Diencephalon (tissue), 1 donor: Measurements from ENCODE around the gene ARHGEF25. TPM values are rescaled to one million over a fixed set of nuclear protein-coding genes. Genes with fewer than 3 reads are reported as not detected.

Experiments
- total RNA-seq: library from RNA; depleted of rRNA; stranded (reverse); fragments of >200 nt; gene quantifications from one replicate; pipeline ENCODE4 v1.2.3, GENCODE V29; 2014

The ARHGEF25 gene
- 22.4 TPM for total RNA-seq

DNA sequence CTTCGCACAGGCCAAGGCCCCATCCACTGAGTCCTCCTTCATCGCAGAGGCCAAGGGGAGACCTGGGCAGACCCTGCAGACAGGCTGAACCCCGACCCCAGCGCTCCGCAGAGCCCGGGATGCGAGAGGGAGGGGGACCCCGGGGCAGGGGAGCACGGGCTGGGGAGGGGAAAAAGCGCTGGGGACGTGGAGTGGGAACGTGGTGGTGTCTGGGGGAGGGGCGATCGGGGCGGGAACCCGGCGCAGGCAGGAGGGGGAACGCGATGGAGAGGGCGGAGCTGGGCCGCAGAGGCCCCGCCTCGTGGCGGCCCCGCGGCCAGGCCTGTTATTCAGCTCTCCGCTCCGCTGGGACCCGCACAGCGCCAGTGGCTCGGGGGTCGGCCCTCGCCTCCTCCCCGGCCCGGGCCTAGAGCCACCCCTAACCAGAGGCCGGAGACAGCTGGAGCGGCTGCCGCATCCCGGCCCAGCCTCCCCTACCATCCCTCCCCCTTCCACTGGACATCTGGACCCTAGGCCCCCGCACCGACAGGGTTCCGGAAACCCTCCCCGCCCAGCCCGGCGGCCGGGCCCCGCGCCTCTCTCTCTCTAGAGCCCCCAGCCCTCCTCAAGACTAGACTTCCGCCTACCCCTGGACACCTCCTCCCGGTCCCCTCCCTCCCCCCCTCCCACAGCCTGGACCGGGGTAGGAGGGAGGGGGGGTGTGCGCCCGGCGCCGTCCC lies at the start of gene ARHGEF25:
Gene ARHGEF25, plus strand, starts transcription at position 328 of the 719 bp plus-strand sequence. CDS start 460 bp downstream, outside the sequence.

DNA sequence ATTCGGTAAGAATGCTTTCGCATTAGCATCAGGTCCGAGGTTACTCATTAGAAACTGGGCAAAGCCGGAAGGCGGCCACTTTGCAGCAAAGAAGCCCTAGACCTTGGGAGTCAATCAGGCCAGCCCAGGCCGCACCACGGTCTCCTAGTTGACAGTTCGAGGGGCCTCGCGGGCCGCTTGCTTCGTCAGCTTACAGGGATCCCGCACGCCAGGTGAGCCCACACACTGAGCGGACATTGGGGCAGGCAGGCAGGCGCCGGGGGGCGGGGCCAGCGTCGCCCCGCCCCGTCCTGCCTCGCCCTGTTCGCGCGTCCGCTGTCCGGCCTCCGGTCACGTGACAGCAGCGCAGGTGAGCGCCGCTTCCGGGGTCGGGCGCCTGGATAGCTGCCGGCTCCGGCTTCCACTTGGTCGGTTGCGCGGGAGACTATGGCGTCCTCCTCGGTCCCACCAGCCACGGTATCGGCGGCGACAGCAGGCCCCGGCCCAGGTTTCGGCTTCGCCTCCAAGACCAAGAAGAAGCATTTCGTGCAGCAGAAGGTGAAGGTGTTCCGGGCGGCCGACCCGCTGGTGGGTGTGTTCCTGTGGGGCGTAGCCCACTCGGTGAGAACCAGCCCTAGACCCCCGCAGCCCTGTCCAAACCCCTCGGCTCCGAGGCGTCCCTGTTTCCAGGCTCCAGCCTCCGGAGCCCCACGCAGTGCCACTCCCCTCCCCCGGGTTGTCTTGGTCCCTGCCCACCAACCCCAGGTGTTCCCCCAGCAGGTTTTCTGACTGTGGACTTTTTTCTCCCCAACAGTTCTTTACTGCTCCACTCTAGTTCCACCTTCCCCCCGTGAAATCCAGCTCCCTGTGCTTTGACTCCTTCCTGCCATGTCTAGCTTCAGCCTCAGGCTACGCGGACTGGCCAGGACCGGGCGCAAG lies 20.1 kb upstream of the ARHGEF25 start, which contains the start of gene PIP4K2C:
Gene PIP4K2C, plus strand, starts transcription at position 329 of the 918 bp plus-strand sequence. Its CDS starts 98 bp downstream, at position 427.

DNA sequence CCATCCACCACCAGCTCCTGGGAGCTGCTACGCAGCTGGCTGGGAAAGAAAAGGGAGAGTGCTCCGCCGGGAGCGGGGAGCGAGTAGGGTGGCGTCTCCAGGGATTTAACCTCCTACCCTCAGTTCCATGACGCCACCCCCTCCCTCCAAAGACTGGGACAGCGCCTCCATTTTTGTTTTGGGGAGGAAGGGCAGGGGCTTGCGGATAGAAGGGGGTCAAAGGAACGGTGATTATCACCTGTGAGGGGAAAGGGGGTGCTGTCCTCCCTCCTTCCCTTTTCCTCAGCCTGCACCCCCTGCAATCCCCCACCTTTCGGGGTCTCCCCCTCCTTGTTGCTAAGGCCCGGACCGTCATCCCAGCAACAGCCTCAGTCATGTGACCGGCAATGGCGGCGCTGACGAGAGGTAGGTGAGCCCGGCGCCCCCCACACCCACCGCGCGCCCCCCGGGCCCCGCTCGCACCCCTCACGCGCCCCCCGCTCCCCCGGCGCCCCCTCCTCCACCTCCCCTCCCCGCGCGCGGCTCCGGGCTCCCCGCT lies 6.7 kb upstream of the ARHGEF25 start, which contains the start of gene DTX3:
Gene DTX3, plus strand, starts transcription at position 371 of the 538 bp plus-strand sequence. CDS start 1,694 bp downstream, outside the sequence.

GRCh38 chr12:57632958-57633840 lies 22.0 kb downstream of the ARHGEF25 start, which contains the start of gene B4GALNT1:
TSS of gene B4GALNT1 (minus strand) at chr12:57633201. CDS start at chr12:57632132, 1,069 bp downstream.

Other genes starting within 250 kb of the ARHGEF25 start
- 38.5 TPM for gene R3HDM2, start 180.4 kb upstream of the ARHGEF25 start, total RNA-seq
- gene INHBC, start 176.7 kb upstream of the ARHGEF25 start, total RNA-seq: not detected
- not detected for gene INHBE, start 156.1 kb upstream of the ARHGEF25 start, total RNA-seq
- 1.6 TPM for gene GLI1, start 151.7 kb upstream of the ARHGEF25 start, total RNA-seq
- 2.1 TPM for gene ARHGAP9, start 131.6 kb upstream of the ARHGEF25 start, total RNA-seq
- gene MARS1, start 123.4 kb upstream of the ARHGEF25 start, total RNA-seq: 112 TPM
- gene DDIT3, start 90.9 kb upstream of the ARHGEF25 start, total RNA-seq: 8.5 TPM
- 4.2 TPM for gene MBD6, start 88.6 kb upstream of the ARHGEF25 start, total RNA-seq
- gene DCTN2, start 64.2 kb upstream of the ARHGEF25 start, total RNA-seq: 127 TPM
- 114 TPM for gene KIF5A, start 61.4 kb upstream of the ARHGEF25 start, total RNA-seq
- gene PIP4K2C, start 20.2 kb upstream of the ARHGEF25 start, total RNA-seq: 19.6 TPM
- gene DTX3, start 6.6 kb upstream of the ARHGEF25 start, total RNA-seq: 58.1 TPM
- 47.5 TPM for gene B4GALNT1, start 21.8 kb downstream of the ARHGEF25 start, total RNA-seq
- 131 TPM for gene OS9, start 82.7 kb downstream of the ARHGEF25 start, total RNA-seq
- 55.6 TPM for gene AGAP2, start 127.3 kb downstream of the ARHGEF25 start, total RNA-seq
- gene TSPAN31, start 133.6 kb downstream of the ARHGEF25 start, total RNA-seq: 52.6 TPM
- 60.4 TPM for gene CDK4, start 140.9 kb downstream of the ARHGEF25 start, total RNA-seq
- 21.7 TPM for gene MARCHF9, start 143.7 kb downstream of the ARHGEF25 start, total RNA-seq
- not detected for gene CYP27B1, start 155.6 kb downstream of the ARHGEF25 start, total RNA-seq
- 4.2 TPM for gene METTL1, start 160.7 kb downstream of the ARHGEF25 start, total RNA-seq
- gene EEF1AKMT3, start 161.2 kb downstream of the ARHGEF25 start, total RNA-seq: 2.8 TPM
- 28.6 TPM for gene TSFM, start 171.4 kb downstream of the ARHGEF25 start, total RNA-seq
- gene AVIL, start 207.3 kb downstream of the ARHGEF25 start, total RNA-seq: 1.8 TPM
- 31.8 TPM for gene CTDSP2, start 235.3 kb downstream of the ARHGEF25 start, total RNA-seq